ENCODE measurements around the gene RUFY3. TPM values are rescaled to one million over a fixed set of nuclear protein-coding genes. Genes with fewer than 3 reads are reported as not detected.

Gene RUFY3
- total and polyA plus RNA-seq, 4 donors, result 137 to 279 (median 199) TPM

- Histone ChIP-seq H3K4me3 (ENCODE audit: low read depth, low read length) (no peak overlapping the region), H3K9me3 (ENCODE audit: control insufficient read depth, insufficient read depth, low read length) (no peaks in the 10 kb centered on the region), H3K36me3 (ENCODE audit: control insufficient read depth, insufficient read depth, low read length) (no peaks in the 10 kb centered on the region), H3K4me1 (ENCODE audit: control insufficient read depth, insufficient read depth, low read length) (peaks cover 15% of the 10 kb centered on the region), H3K27me3 (ENCODE audit: control insufficient read depth, insufficient read depth, low read length) (no peaks in the 10 kb centered on the region), H3K27ac (ENCODE audit: low read depth, low read length) (no peak overlapping the region)
- DNase-seq (ENCODE audit: low read depth in 4 of 6, low spot score in 6 of 6), result no peak
- no CpG with 5 or more reads among the region's 1 CpG for WGBS (ENCODE audit: insufficient coverage)
Observed at GRCh38 chr4:70841951-70842350, 120.2 kb downstream of the RUFY3 start.

DNA sequence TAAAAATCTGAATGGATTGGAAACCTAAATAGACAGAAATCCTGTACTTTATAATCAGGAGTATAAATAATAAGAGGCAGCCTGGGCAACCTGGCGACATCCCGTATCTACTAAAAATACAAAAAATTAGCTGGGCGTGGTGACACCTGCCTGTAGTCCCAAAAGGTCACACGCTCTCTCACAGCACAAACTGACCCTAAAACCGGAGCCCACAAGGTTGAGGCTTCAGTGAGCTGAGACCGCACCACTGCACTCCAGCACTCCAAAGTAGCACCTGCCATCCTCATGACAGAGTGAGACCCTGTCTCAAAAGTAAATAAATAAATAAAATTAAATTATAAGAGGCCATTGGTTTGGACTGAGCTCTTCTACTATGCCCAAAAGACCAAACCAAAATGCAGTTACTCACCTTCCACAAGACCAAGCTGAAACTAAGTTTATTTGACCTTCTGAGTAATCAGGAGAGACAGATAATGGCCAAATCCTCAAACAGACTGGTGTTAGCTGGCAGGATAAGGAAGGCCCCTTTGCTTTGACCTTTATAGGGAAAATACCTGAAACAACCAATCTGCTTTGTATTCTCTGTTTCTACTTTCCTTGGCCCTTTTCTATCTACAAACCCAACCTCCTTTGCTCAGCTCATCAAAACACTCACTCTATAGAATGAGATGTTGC is 121.1 kb downstream of the RUFY3 start:
- Histone ChIP-seq H3K27ac (ENCODE audit: low read depth, low read length) (no peak overlapping the region), H3K9me3 (ENCODE audit: control insufficient read depth, insufficient read depth, low read length) (no peaks in the 10 kb centered on the region), H3K4me1 (ENCODE audit: control insufficient read depth, insufficient read depth, low read length) (peaks cover 6% of the 10 kb centered on the region), H3K27me3 (ENCODE audit: control insufficient read depth, insufficient read depth, low read length) (no peaks in the 10 kb centered on the region), H3K4me3 (ENCODE audit: low read depth, low read length) (no peak overlapping the region), H3K36me3 (ENCODE audit: control insufficient read depth, insufficient read depth, low read length) (no peaks in the 10 kb centered on the region)
- 100% methylated on average over 4 of the region's 6 CpGs for WGBS (ENCODE audit: insufficient coverage)
- DNase-seq (ENCODE audit: low read depth in 4 of 6, low spot score in 6 of 6), result no peak

GRCh38 chr4:70844180-70844579 is 122.4 kb downstream of the RUFY3 start:
- Histone ChIP-seq H3K27ac (ENCODE audit: low read depth, low read length) (no peak overlapping the region), H3K9me3 (ENCODE audit: control insufficient read depth, insufficient read depth, low read length) (no peaks in the 10 kb centered on the region), H3K27me3 (ENCODE audit: control insufficient read depth, insufficient read depth, low read length) (no peaks in the 10 kb centered on the region), H3K4me1 (ENCODE audit: control insufficient read depth, insufficient read depth, low read length) (peaks cover 4% of the 10 kb centered on the region), H3K36me3 (ENCODE audit: control insufficient read depth, insufficient read depth, low read length) (no peaks in the 10 kb centered on the region), H3K4me3 (ENCODE audit: low read depth, low read length) (no peak overlapping the region)
- DNase-seq (ENCODE audit: low read depth in 4 of 6, low spot score in 6 of 6), result no peak
- WGBS (ENCODE audit: insufficient coverage), result 90% methylated on average over 5 of the region's 9 CpGs

GRCh38 chr4:70849291-70849690 is 127.5 kb downstream of the RUFY3 start:
- Histone ChIP-seq H3K27ac (ENCODE audit: low read depth, low read length) (no peak overlapping the region), H3K4me3 (ENCODE audit: low read depth, low read length) (no peak overlapping the region), H3K4me1 (ENCODE audit: control insufficient read depth, insufficient read depth, low read length) (no peaks in the 10 kb centered on the region), H3K27me3 (ENCODE audit: control insufficient read depth, insufficient read depth, low read length) (no peaks in the 10 kb centered on the region), H3K36me3 (ENCODE audit: control insufficient read depth, insufficient read depth, low read length) (no peaks in the 10 kb centered on the region), H3K9me3 (ENCODE audit: control insufficient read depth, insufficient read depth, low read length) (no peaks in the 10 kb centered on the region)
- WGBS (ENCODE audit: insufficient coverage), result 67% methylated on average over 1 of the region's 5 CpGs
- DNase-seq (ENCODE audit: low read depth in 4 of 6, low spot score in 6 of 6), result no peak

- no peaks in the 10 kb centered on the region for H3K36me3 ChIP-seq (ENCODE audit: control insufficient read depth, insufficient read depth, low read length)
- H3K27me3 ChIP-seq (ENCODE audit: control insufficient read depth, insufficient read depth, low read length), result no peaks in the 10 kb centered on the region
- WGBS (ENCODE audit: insufficient coverage), result no CpG with 5 or more reads among the region's 2 CpGs
- no peak overlapping the region for H3K4me3 ChIP-seq (ENCODE audit: low read depth, low read length)
- no peaks in the 10 kb centered on the region for H3K9me3 ChIP-seq (ENCODE audit: control insufficient read depth, insufficient read depth, low read length)
- H3K4me1 ChIP-seq (ENCODE audit: control insufficient read depth, insufficient read depth, low read length), result no peaks in the 10 kb centered on the region
- no peak for DNase-seq (ENCODE audit: low read depth in 4 of 6, low spot score in 6 of 6)
- no peak overlapping the region for H3K27ac ChIP-seq (ENCODE audit: low read depth, low read length)
Observed at GRCh38 chr4:70855464-70855863, 133.7 kb downstream of the RUFY3 start.

Small RNAs within 50 kb of the gene (small RNA-seq; reads per million reads assigned to genes)
- gene RF00026 (ENCODE audit: low replicate concordance), result not detected
- not detected for gene RNU6-520P (ENCODE audit: low replicate concordance)
- not detected for gene RNU6-784P (ENCODE audit: low replicate concordance)
- not detected for gene RNU6-891P (ENCODE audit: low replicate concordance)

Other genes starting within 250 kb of the RUFY3 start
- gene MUC7, start 249.8 kb upstream of the RUFY3 start, total RNA-seq, result not detected
- not detected for gene MUC7, start 249.8 kb upstream of the RUFY3 start, polyA plus RNA-seq (ENCODE audit: insufficient read length in 2 of 2)
- not detected for gene AMTN, start 203.4 kb upstream of the RUFY3 start, total RNA-seq
- gene AMTN, start 203.4 kb upstream of the RUFY3 start, polyA plus RNA-seq (ENCODE audit: insufficient read length in 2 of 2), result not detected
- gene AMBN, start 129.7 kb upstream of the RUFY3 start, total RNA-seq, result not detected
- not detected for gene AMBN, start 129.7 kb upstream of the RUFY3 start, polyA plus RNA-seq (ENCODE audit: insufficient read length in 2 of 2)
- under 1 TPM in 1 of 2 donors, not detected in 1; 0.06 TPM for gene ENAM, start 93.2 kb upstream of the RUFY3 start, total RNA-seq
- gene ENAM, start 93.2 kb upstream of the RUFY3 start, polyA plus RNA-seq (ENCODE audit: insufficient read length in 2 of 2), result under 1 TPM in 1 of 2 donors, not detected in 1; 0.46 TPM
- 1 to 10 TPM in 1 of 2 donors, under 1 TPM in 1; 0.39 to 1.7 TPM for gene JCHAIN, start 55.5 kb upstream of the RUFY3 start, total RNA-seq
- gene JCHAIN, start 55.5 kb upstream of the RUFY3 start, polyA plus RNA-seq (ENCODE audit: insufficient read length in 2 of 2), result not detected
- 10 to 100 TPM; 16.4 to 18.7 TPM for gene UTP3, start 33.4 kb upstream of the RUFY3 start, total RNA-seq
- gene UTP3, start 33.4 kb upstream of the RUFY3 start, polyA plus RNA-seq (ENCODE audit: insufficient read length in 2 of 2), result 10 to 100 TPM; 21.8 to 28.3 TPM
- gene GRSF1, start 117.9 kb downstream of the RUFY3 start, total RNA-seq, result 10 to 100 TPM; 71.8 to 73.9 TPM
- 100 to 1,000 TPM in 1 of 2 donors, 10 to 100 TPM in 1; 93.5 to 100 TPM for gene GRSF1, start 117.9 kb downstream of the RUFY3 start, polyA plus RNA-seq (ENCODE audit: insufficient read length in 2 of 2)
- 10 to 100 TPM; 13.3 to 36.0 TPM for gene MOB1B, start 180.4 kb downstream of the RUFY3 start, total RNA-seq
- gene MOB1B, start 180.4 kb downstream of the RUFY3 start, polyA plus RNA-seq (ENCODE audit: insufficient read length in 2 of 2), result 10 to 100 TPM; 19.3 to 32.2 TPM